ENCODE measurements around the gene SLC5A2.
"Not testable (repeated sequence)": the region's sequence is repeated elsewhere in the genome, so short reads cannot be mapped to it uniquely, and the experiment has no call there.

- TF ChIP-seq, protein P1, sequence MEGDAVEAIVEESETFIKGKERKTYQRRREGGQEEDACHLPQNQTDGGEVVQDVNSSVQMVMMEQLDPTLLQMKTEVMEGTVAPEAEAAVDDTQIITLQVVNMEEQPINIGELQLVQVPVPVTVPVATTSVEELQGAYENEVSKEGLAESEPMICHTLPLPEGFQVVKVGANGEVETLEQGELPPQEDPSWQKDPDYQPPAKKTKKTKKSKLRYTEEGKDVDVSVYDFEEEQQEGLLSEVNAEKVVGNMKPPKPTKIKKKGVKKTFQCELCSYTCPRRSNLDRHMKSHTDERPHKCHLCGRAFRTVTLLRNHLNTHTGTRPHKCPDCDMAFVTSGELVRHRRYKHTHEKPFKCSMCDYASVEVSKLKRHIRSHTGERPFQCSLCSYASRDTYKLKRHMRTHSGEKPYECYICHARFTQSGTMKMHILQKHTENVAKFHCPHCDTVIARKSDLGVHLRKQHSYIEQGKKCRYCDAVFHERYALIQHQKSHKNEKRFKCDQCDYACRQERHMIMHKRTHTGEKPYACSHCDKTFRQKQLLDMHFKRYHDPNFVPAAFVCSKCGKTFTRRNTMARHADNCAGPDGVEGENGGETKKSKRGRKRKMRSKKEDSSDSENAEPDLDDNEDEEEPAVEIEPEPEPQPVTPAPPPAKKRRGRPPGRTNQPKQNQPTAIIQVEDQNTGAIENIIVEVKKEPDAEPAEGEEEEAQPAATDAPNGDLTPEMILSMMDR (IDR thresholded peaks at IDR 0.05): not testable (repeated sequence)
- not testable (repeated sequence) for TF ChIP-seq POLR2A (IDR thresholded peaks at IDR 0.05)
Measured at GRCh38 chr16:31538243-31538598, 55.3 kb downstream of the SLC5A2 start.
